Endothelial cell of umbilical vein (primary cell): Measurements from ENCODE around the gene CLRN1. TPM values are rescaled to one million over a fixed set of nuclear protein-coding genes. Genes with fewer than 3 reads are reported as not detected.

Experiments
- BruUV-seq: library from RNA; stranded (reverse); fragments of 400-500 nt; replicated peaks from 2 replicates; lab custom pipeline; 2021; lab: Mats Ljungman, UMichigan
- CTCF ChIA-PET: fragments of 300-600, 350-600 bp; sonication (Branson Sonifier 250); formaldehyde crosslinking; loops from one replicate; lab custom pipeline; 2021; ENCODE audit warnings: antibody characterized with exemption, inconsistent platforms; lab: Charles Lee
- POLR2A ChIA-PET: fragments of 300-600, 350-600 bp; sonication (Branson Sonifier 250); formaldehyde crosslinking; loops from one replicate; lab custom pipeline; 2021; ENCODE audit warnings: antibody characterized with exemption, inconsistent platforms; lab: Charles Lee
- DNase-seq: peaks from one replicate; pipeline ENCODE4 v3.0.0-alpha.2; 2011; ENCODE audit warnings: low read depth, low spot score
- FAIRE-seq: peaks from 2 replicates; lab custom pipeline; 2011; peaks lifted over from hg19 to GRCh38; lab: Jason Lieb, UNC
- H2AFZ ChIP-seq: 2 replicates; pipeline ENCODE4 v1.6.0; 2012; ENCODE audit warnings: low read depth, low read length, control low read depth, inconsistent platforms
- H3K27ac ChIP-seq: 2 replicates; pipeline ENCODE4 v1.5.1; 2011; ENCODE audit warnings: low read depth, mild to moderate bottlenecking, control low read depth, low read length, moderate library complexity; ENCODE audit not compliant: insufficient read depth
- H3K27me3 ChIP-seq, 2 experiments: 2 replicates each; pipeline versions ENCODE4 v1.6.0 to v1.6.1; 2011; ENCODE audit warnings: low read length in 2 of 2, mixed read lengths in 1 of 2; ENCODE audit not compliant: control insufficient read depth in 2 of 2, insufficient read depth in 2 of 2
- H3K36me3 ChIP-seq, 2 experiments: 2 replicates in 1 of 2; 3 replicates in 1 of 2; pipeline ENCODE4 v1.5.1; 2011; ENCODE audit warnings: low read length in 2 of 2, mild to moderate bottlenecking in 1 of 2, moderate library complexity in 1 of 2; ENCODE audit not compliant: control insufficient read depth in 2 of 2, insufficient read depth in 2 of 2; ENCODE audit errors: extremely low read depth in 1 of 2
- H3K4me1 ChIP-seq: 3 replicates; pipeline ENCODE4 v1.5.1; 2011; ENCODE audit warnings: mild to moderate bottlenecking, low read length; ENCODE audit not compliant: control insufficient read depth, insufficient read depth; ENCODE audit errors: extremely low read depth
- H3K4me2 ChIP-seq: 2 replicates; pipeline ENCODE4 v1.6.1; 2011; ENCODE audit warnings: low read length, control low read depth, mixed read lengths; ENCODE audit not compliant: insufficient read depth
- H3K4me3 ChIP-seq, 3 experiments: fragments of 200-600 bp in 1 of 3; sonication (generic), shearing (Covaris generic) in 1 of 3; replicated peaks in 1 of 3; 2 replicates each; pipeline ENCODE4 v1.5.1; 2011 to 2016; ENCODE audit warnings: control low read depth in 3 of 3, low read length in 3 of 3, mild to moderate bottlenecking in 2 of 3, inconsistent platforms in 1 of 3, low read depth in 1 of 3, moderate library complexity in 1 of 3; ENCODE audit not compliant: insufficient read depth in 1 of 3
- H3K79me2 ChIP-seq: 2 replicates; pipeline ENCODE4 v1.6.0; 2012; ENCODE audit warnings: low read length, inconsistent platforms; ENCODE audit not compliant: control insufficient read depth, insufficient read depth
- H3K9ac ChIP-seq: replicated peaks from 2 replicates; pipeline ENCODE3; 2011; ENCODE audit warnings: low read length, control low read depth; ENCODE audit not compliant: insufficient read depth; ENCODE audit errors: extremely low read depth
- H3K9me1 ChIP-seq: replicated peaks from 3 replicates; pipeline ENCODE4 v1.6.0; 2011; ENCODE audit warnings: mild to moderate bottlenecking, low read length; ENCODE audit not compliant: control insufficient read depth, insufficient read depth; ENCODE audit errors: extremely low read depth
- H3K9me3 ChIP-seq: replicated peaks from 2 replicates; pipeline ENCODE4 v1.5.1; 2012; ENCODE audit warnings: low read length, inconsistent platforms; ENCODE audit not compliant: control insufficient read depth, insufficient read depth
- H4K20me1 ChIP-seq: replicated peaks from 2 replicates; pipeline ENCODE3; 2011; ENCODE audit warnings: mild to moderate bottlenecking, low read length; ENCODE audit not compliant: control insufficient read depth, insufficient read depth; ENCODE audit errors: extremely low read depth
- CTCF ChIP-seq, 2 donors: IDR thresholded peaks; 1 replicate in 1 of 2; 2 replicates in 1 of 2; pipeline ENCODE4 v1.5.1; 2011; ENCODE audit warnings: low read length in 2 of 2, mild to moderate bottlenecking in 2 of 2, moderate library complexity in 2 of 2, control low read depth in 1 of 2, inconsistent platforms in 1 of 2, low read depth in 1 of 2; ENCODE audit not compliant: insufficient read depth in 1 of 2; ENCODE audit errors: extremely low read depth in 1 of 2
- EZH2 ChIP-seq: IDR thresholded peaks from 2 replicates; pipeline ENCODE4 v1.6.1; 2012; ENCODE audit warnings: borderline replicate concordance, low read depth, mild to moderate bottlenecking, moderate library complexity, low read length, inconsistent platforms; ENCODE audit not compliant: severe bottlenecking
- FOS ChIP-seq: IDR thresholded peaks from 2 replicates; pipeline ENCODE4 v1.6.1; 2011; ENCODE audit warnings: mild to moderate bottlenecking, low read length, moderate library complexity, borderline replicate concordance; ENCODE audit not compliant: insufficient read depth
- GATA2 ChIP-seq: IDR thresholded peaks from 2 replicates; pipeline ENCODE4 v1.7.0; 2011; ENCODE audit warnings: low read depth, mild to moderate bottlenecking, moderate library complexity, mixed read lengths, low read length; ENCODE audit not compliant: insufficient read length, insufficient read depth
- JUN ChIP-seq: IDR thresholded peaks from 2 replicates; pipeline ENCODE4 v1.6.1; 2011; ENCODE audit warnings: borderline replicate concordance, low read depth; ENCODE audit not compliant: insufficient read length, insufficient read depth
- MAX ChIP-seq: IDR thresholded peaks from 2 replicates; pipeline ENCODE4 v1.6.1; 2011; ENCODE audit not compliant: insufficient read depth, insufficient read length
- MYC ChIP-seq: IDR thresholded peaks from one replicate; pipeline ENCODE4 v1.6.1; 2011; ENCODE audit warnings: mild to moderate bottlenecking, low read depth, low read length
- POLR2A ChIP-seq: IDR thresholded peaks from 2 replicates; pipeline ENCODE4 v1.6.1; 2012; ENCODE audit warnings: low read depth, mild to moderate bottlenecking, control low read depth, low read length
- POLR2AphosphoS5 ChIP-seq: IDR thresholded peaks from 2 replicates; pipeline ENCODE4 v1.6.1; 2012; ENCODE audit warnings: low read depth, mild to moderate bottlenecking, control low read depth, low read length, moderate library complexity; ENCODE audit not compliant: insufficient read depth
- dilution Hi-C: fragments of 300-500 bp; cut with MboI; formaldehyde crosslinking; loops from one replicate; pipeline ENCODE4 v1.15.0; 2019; ENCODE audit warnings: low sequenced_read_pairs; ENCODE audit not compliant: extremely low pct_ligation_motif_present
- intact Hi-C: fragments of 100-400 bp; cut with micrococcal nuclease; formaldehyde crosslinking; loops from one replicate; pipeline ENCODE4 v1.10.0; 2022
- polyA plus RNA-seq, 4 experiments: library from polyadenylated mRNA; depleted of rRNA in 3 of 4; stranded (reverse) in 3 of 4; unstranded in 1 of 4; fragments of >200 nt; gene quantifications; 2 replicates each; pipeline versions ENCODE4 v1.2.1 to v1.2.3, GENCODE V29; 2011 to 2012; ENCODE audit warnings: missing spikeins in 1 of 4
- total RNA-seq: library from RNA; stranded (reverse); gene quantifications from 2 replicates; pipeline ENCODE4 v1.2.3, GENCODE V29; 2021

The CLRN1 gene
- total and polyA plus RNA-seq, 2 donors (not counting 3 experiments of a cell fraction or from before 2014, with no cell fraction given): not detected

DNA sequence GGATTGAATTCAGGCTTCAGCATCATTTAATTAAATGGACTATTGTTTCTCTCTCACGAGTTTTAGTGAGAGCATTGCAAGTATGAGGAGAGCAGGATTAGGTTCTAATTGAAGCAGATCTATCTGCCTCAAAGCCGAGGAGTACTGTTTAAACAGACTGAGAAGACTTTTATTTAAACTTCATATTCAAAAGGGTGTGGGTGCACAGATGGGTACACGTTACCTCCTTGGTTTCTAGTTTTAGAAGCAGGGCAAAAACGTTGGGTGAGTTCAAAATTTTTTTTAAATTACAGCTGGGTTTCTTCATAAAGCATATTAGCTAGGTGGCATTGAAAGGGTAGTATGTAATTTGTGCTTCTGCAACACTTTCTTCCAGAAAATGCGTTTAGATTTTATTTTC, 26.5 kb upstream of the CLRN1 start:
- Histone ChIP-seq H3K4me3 (no peak overlapping the region), H2AFZ (no peak overlapping the region), H3K4me2 (no peak overlapping the region), H3K27me3 (peaks cover 0 to 2% of the 10 kb centered on the region in 2 experiments), H3K79me2 (no peaks in the 10 kb centered on the region), H3K9me1 (no peaks in the 10 kb centered on the region), H3K9me3 (no peaks in the 10 kb centered on the region), H4K20me1 (no peaks in the 10 kb centered on the region), H3K27ac (no peak overlapping the region), H3K36me3 (no peaks in the 10 kb centered on the region), H3K9ac (no peak overlapping the region), H3K4me1 (no peaks in the 10 kb centered on the region)
- TF ChIP-seq EZH2 (no peak), MAX (no peak), GATA2 (no peak), MYC (no peak), POLR2A (no peak), CTCF (IDR thresholded peaks at IDR 0.05; ENCODE audit: extremely low read depth in 1 of 2, insufficient read depth in 1 of 2, low read depth in 1 of 2, low read length in 2 of 2) (no peak), POLR2AphosphoS5 (no peak), FOS (no peak), JUN (no peak)
- dilution Hi-C loops: no loop called here
- DNase-seq (no peak), FAIRE-seq (no peak)
- CTCF ChIA-PET: no interaction called here
- no TSS peak for BruUV-seq
- intact Hi-C loops: no loop called here
- POLR2A ChIA-PET: no interaction called here
